Gastrocnemius medialis (tissue), 4 donors: Measurements from ENCODE around the gene NOX5. TPM values are rescaled to one million over a fixed set of nuclear protein-coding genes. Genes with fewer than 3 reads are reported as not detected.

Source experiments
- ATAC-seq, 2 donors: fragments of 150-250 bp; one replicate each; pipeline ENCODE4 v1.9.1; 2016
- DNase-seq, 2 donors: peaks; one replicate each; pipeline ENCODE4 v3.0.0-alpha.2; 2019
- H3K27ac ChIP-seq, 4 donors: fragments of 200-600 bp; sonication (generic); 1 replicate in 1 of 4; 2 replicates in 3 of 4; pipeline ENCODE4 v1.5.1; 2016 to 2018; ENCODE audit warnings: mild to moderate bottlenecking in 2 of 4, moderate library complexity in 1 of 4
- H3K27me3 ChIP-seq, 3 donors: fragments of 200-600 bp; sonication (generic) in 2 of 3; 1 replicate in 1 of 3; 2 replicates in 2 of 3; pipeline versions ENCODE4 v1.5.1 to v1.6.0; 2016 to 2019; ENCODE audit warnings: mild to moderate bottlenecking in 1 of 3, moderate library complexity in 1 of 3
- H3K36me3 ChIP-seq, 2 donors: fragments of 200-600 bp; sonication (generic) in 1 of 2; one replicate each; pipeline ENCODE4 v1.5.1; 2017 to 2018
- H3K4me1 ChIP-seq, 2 donors: fragments of 200-600 bp; sonication (generic) in 1 of 2; one replicate each; pipeline ENCODE4 v1.5.1; 2016 to 2017; ENCODE audit warnings: mild to moderate bottlenecking in 2 of 2
- H3K4me3 ChIP-seq, 4 donors: fragments of 200-600 bp; sonication (generic) in 3 of 4; 1 replicate in 1 of 4; 2 replicates in 3 of 4; pipeline ENCODE4 v1.5.1; 2016 to 2019; ENCODE audit warnings: mild to moderate bottlenecking in 2 of 4
- H3K9me3 ChIP-seq, 3 donors: fragments of 200-600 bp; sonication (generic) in 2 of 3; 1 replicate in 1 of 3; 2 replicates in 2 of 3; pipeline ENCODE4 v1.5.1; 2016 to 2019
- POLR2A ChIP-seq, 2 donors: fragments of 450-650 bp; IDR thresholded peaks; one replicate each; pipeline ENCODE4 v1.6.1; 2017; ENCODE audit warnings: antibody characterized with exemption in 2 of 2, mild to moderate bottlenecking in 2 of 2, moderate library complexity in 2 of 2
- in situ Hi-C, 4 donors: fragments of 200-750 bp; cut with MboI; loops; one replicate each; pipeline versions ENCODE4 v1.15.0 to v1.8.0; 2017; ENCODE audit warnings: low sequenced_read_pairs in 4 of 4
- intact Hi-C: fragments of 100-400 bp; cut with DNase I; formaldehyde crosslinking; loops from one replicate; pipeline ENCODE4 v1.15.1; 2023; ENCODE audit warnings: low total_unique reads
- total RNA-seq, 4 donors: library from RNA; depleted of rRNA; stranded (reverse); fragments of >200 nt; gene quantifications; one replicate each; pipeline versions ENCODE4 v1.1.0 to v1.2.3, GENCODE V29; 2016
- TF ChIP-seq, protein P1 (sequence below), 5 experiments: fragments of 450-650 bp in 3 of 5; fragments of 200-600 bp in 2 of 5; sonication (generic) in 2 of 5; IDR thresholded peaks in 4 of 5; conservative IDR thresholded peaks in 1 of 5; 1 replicate in 4 of 5; 2 replicates in 1 of 5; pipeline ENCODE4 v1.5.1; 2016 to 2019; ENCODE audit warnings: antibody characterized with exemption in 5 of 5, mild to moderate bottlenecking in 3 of 5, moderate library complexity in 3 of 5

NOX5 gene
- total RNA-seq, 4 donors from 2014 or later: not detected

DNA sequence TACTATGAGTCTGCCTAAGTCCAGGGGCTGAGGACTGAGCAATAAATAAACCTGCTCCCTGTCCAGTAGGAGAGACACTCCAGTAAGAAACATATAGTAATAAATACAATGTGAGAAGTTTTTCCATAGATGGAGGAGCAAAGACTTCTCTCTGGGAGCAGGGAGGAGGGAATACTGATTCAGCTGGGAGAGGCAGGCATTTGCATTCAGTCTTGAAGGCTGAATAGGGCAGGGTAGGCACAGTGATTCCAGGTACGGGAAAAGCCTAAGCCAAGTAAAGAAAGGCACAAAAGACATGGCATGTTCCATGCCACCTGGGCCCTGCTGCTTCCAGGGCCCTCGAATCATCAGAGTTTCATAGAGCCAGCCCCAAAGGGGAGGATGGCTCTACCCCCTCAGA, 86.3 kb downstream of the NOX5 start:
- ATAC-seq: no peak
- DNase-seq: no peak
- intact Hi-C loops: no loop called here
- H3K9me3 ChIP-seq: no peaks in the 10 kb centered on the region
- in situ Hi-C loops: no loop called here
- H3K27ac ChIP-seq: no peak overlapping the region
- H3K4me3 ChIP-seq: no peak overlapping the region
- no peak for TF ChIP-seq POLR2A (IDR thresholded peaks at IDR 0.05)
- TF ChIP-seq, protein P1, sequence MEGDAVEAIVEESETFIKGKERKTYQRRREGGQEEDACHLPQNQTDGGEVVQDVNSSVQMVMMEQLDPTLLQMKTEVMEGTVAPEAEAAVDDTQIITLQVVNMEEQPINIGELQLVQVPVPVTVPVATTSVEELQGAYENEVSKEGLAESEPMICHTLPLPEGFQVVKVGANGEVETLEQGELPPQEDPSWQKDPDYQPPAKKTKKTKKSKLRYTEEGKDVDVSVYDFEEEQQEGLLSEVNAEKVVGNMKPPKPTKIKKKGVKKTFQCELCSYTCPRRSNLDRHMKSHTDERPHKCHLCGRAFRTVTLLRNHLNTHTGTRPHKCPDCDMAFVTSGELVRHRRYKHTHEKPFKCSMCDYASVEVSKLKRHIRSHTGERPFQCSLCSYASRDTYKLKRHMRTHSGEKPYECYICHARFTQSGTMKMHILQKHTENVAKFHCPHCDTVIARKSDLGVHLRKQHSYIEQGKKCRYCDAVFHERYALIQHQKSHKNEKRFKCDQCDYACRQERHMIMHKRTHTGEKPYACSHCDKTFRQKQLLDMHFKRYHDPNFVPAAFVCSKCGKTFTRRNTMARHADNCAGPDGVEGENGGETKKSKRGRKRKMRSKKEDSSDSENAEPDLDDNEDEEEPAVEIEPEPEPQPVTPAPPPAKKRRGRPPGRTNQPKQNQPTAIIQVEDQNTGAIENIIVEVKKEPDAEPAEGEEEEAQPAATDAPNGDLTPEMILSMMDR (IDR thresholded peaks at IDR 0.05 in 4 of 5, conservative IDR thresholded peaks at IDR 0.05 in 1 of 5): no peak
- peaks cover 0 to 3% (median 0%) of the 10 kb centered on the region in 3 donors for H3K27me3 ChIP-seq
- no peaks in the 10 kb centered on the region for H3K4me1 ChIP-seq
- no peaks in the 10 kb centered on the region for H3K36me3 ChIP-seq

DNA sequence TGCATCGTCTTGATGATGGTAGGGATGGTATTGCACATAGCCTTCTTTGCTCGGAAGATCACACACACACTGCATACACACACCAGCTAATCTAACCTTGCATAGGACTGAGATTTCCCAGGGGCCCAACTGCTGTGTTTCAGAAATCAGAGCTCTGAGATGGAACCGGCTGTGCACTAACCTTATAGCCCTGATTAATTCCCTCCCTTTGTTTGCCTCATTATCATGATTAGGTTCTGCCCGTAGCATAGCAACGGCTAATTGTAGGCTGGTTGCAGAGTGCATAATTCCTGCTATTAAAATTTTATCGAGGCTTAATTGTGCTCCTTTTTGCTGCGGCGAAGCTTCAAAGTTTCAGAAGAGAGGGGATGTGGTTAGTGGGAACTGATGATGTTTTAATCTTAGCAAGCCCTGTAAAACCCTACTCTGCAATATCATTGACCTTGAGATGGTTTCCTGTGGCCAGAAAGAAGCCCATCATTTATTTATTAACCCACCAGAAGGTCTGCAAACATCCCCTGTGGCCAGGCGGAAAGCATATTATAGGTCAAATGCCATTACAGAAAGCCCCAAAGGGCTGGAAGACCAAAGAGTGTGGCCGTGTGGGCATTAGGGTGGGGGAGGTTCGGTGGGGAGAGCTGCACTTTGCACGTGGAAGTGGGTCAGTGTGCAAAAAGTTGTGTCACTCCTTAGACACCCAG, 89.7 kb downstream of the NOX5 start:
- ATAC-seq: no peak
- no peaks in the 10 kb centered on the region for H3K9me3 ChIP-seq

DNA sequence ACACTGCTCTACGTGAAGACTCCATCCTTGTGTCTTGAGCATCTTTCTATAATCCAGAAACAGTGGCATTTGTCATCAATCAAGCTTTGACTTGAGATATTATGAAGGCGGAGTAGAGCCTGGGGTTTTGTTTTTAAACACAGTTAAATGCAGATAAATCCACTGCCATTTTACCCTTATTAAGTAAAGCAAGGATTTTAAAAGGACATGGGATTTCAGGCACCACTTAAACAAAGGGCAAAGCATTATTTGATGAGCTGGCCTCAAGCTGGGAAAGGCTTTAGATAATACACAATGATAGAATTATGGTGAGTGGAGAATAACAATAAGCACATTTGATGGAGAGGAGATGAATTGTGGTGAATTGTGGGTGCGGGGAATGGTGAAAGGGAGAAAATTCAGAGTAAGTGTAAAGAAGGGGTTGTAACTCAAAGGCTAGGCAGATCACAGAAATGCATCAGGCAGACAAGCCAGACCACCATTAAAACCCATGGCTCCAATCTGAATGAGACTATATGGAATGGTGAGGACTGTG, 91.0 kb downstream of the NOX5 start:
- intact Hi-C loops: no loop called here
- ATAC-seq (no peak), DNase-seq (no peak)
- Histone ChIP-seq H3K27ac (no peak overlapping the region), H3K4me1 (no peaks in the 10 kb centered on the region), H3K36me3 (no peaks in the 10 kb centered on the region), H3K9me3 (no peaks in the 10 kb centered on the region), H3K27me3 (no peaks in the 10 kb centered on the region), H3K4me3 (no peak overlapping the region)
- in situ Hi-C loops: no loop called here
- TF ChIP-seq, protein P1 (IDR thresholded peaks at IDR 0.05 in 4 of 5, conservative IDR thresholded peaks at IDR 0.05 in 1 of 5): no peak
- no peak for TF ChIP-seq POLR2A (IDR thresholded peaks at IDR 0.05)

More for the DNA sequence above, 89.7 kb downstream of the NOX5 start:
- Histone ChIP-seq H3K27ac (no peak overlapping the region), H3K4me1 (no peaks in the 10 kb centered on the region), H3K36me3 (no peaks in the 10 kb centered on the region), H3K4me3 (no peak overlapping the region), H3K27me3 (no peaks in the 10 kb centered on the region)
- no peak for TF ChIP-seq POLR2A (IDR thresholded peaks at IDR 0.05)
- TF ChIP-seq, protein P1 (IDR thresholded peaks at IDR 0.05 in 4 of 5, conservative IDR thresholded peaks at IDR 0.05 in 1 of 5): no peak
- in situ Hi-C loops: no loop called here
- intact Hi-C loops: no loop called here
- DNase-seq: no peak

DNA sequence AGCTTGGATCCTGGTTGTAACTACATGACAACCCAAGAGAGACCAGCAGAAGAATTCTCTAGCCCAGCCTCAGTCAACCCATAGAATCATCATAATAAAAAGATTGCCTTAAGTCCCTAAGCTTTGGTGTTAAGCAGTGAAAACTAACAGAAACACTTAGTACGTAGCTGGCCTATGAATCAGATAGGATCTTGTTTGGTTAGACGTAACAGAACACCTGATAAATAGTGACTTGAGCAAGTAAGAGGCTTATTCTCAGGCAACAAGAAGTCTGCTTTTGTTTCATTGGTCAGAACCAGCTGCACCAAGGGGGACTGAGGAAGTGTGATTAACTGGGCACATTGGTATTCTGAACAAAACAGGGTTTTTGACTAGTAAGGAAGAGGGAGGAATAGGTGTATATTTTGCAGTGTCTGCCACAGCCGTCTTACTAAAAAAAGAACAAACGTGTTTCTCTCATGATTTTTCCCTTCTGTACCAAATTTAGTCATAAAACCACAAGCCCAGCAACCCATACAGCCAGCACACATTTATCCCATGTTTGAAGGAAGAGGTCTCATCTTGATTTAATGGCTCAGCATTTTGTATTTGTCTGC, 92.6 kb downstream of the NOX5 start:
- intact Hi-C loops (no loop called here), in situ Hi-C loops (no loop called here)
- TF ChIP-seq POLR2A (IDR thresholded peaks at IDR 0.05): no peak
- TF ChIP-seq, protein P1 (IDR thresholded peaks at IDR 0.05 in 4 of 5, conservative IDR thresholded peaks at IDR 0.05 in 1 of 5): no peak
- Histone ChIP-seq H3K4me1 (no peaks in the 10 kb centered on the region), H3K27me3 (no peaks in the 10 kb centered on the region), H3K4me3 (no peak overlapping the region), H3K36me3 (no peaks in the 10 kb centered on the region), H3K27ac (no peak overlapping the region), H3K9me3 (no peaks in the 10 kb centered on the region)
- ATAC-seq (no peak), DNase-seq (no peak)

Other genes with a start within 250 kb of the NOX5 start
- 10 to 100 TPM; 27.1 to 55.8 (median 50.6) TPM for gene ANP32A, start 193.8 kb upstream of the NOX5 start, total RNA-seq
- gene SPESP1, start 84.2 kb upstream of the NOX5 start, total RNA-seq: 1 to 10 TPM; 1.3 to 3.6 (median 1.6) TPM
- 1 to 10 TPM; 4.8 to 6.6 (median 5.6) TPM for gene GLCE, start 145.9 kb downstream of the NOX5 start, total RNA-seq